K562 (cell line): Measurements from ENCODE around the gene ILF2.

ENCODE experiments used
- ATF3 ChIP-seq, 2 experiments: fragments of 450-650 bp in 1 of 2; sonication (generic) in 1 of 2; formaldehyde crosslinking in 1 of 2; IDR thresholded peaks in 1 of 2; conservative IDR thresholded peaks in 1 of 2; 2 replicates each; pipeline versions ENCODE4 v1.6.1 to v1.8.1; 2016 to 2023; ENCODE audit warnings: mild to moderate bottlenecking in 2 of 2, moderate library complexity in 2 of 2, inconsistent platforms in 1 of 2, missing genetic modification reagents in 1 of 2
- CBX3 ChIP-seq, 2 experiments: IDR thresholded peaks; 1 replicate in 1 of 2; 2 replicates in 1 of 2; pipeline ENCODE4 v1.6.1; 2012; ENCODE audit warnings: inconsistent platforms in 2 of 2, low read length in 2 of 2, borderline replicate concordance in 1 of 2, control low read depth in 1 of 2
- EZH2 ChIP-seq: IDR thresholded peaks from 2 replicates; pipeline ENCODE4 v1.6.1; 2012; ENCODE audit warnings: low read depth, mild to moderate bottlenecking, inconsistent platforms, low read length, borderline replicate concordance
- MCM2 ChIP-seq: fragments of 450-650 bp; IDR thresholded peaks from 2 replicates; pipeline ENCODE4 v1.6.1; 2017; ENCODE audit warnings: low read depth, mild to moderate bottlenecking
- MYC ChIP-seq, 2 experiments: fragments of 250-450 bp in 1 of 2; sonication (Bioruptor Pico) in 1 of 2; IDR thresholded peaks; 2 replicates each; pipeline versions ENCODE4 v1.5.1 to v1.6.1; 2012 to 2021; ENCODE audit warnings: low read depth in 2 of 2, borderline replicate concordance in 1 of 2, improper control_type of control experiment in 1 of 2, low read length in 1 of 2, mild to moderate bottlenecking in 1 of 2, moderate library complexity in 1 of 2
- TCF7L2 ChIP-seq: fragments of 150-350 bp; IDR thresholded peaks from 2 replicates; pipeline ENCODE4 v1.6.1; 2016; ENCODE audit warnings: low read depth, mild to moderate bottlenecking, low read length, moderate library complexity

- TF ChIP-seq MCM2, result no peak
- TF ChIP-seq MYC (IDR thresholded peaks at IDR 0.05; ENCODE audit: low read depth, low read length), result no peak
- TF ChIP-seq MYC (CRISPR knock-in tag; IDR thresholded peaks at IDR 0.05; ENCODE audit: borderline replicate concordance, low read depth), result no peak
- no peak for TF ChIP-seq TCF7L2
- TF ChIP-seq ATF3 (IDR thresholded peaks at IDR 0.05), result no peak
- TF ChIP-seq ATF3 (CRISPR knock-in tag; conservative IDR thresholded peaks at IDR 0.05), result no peak
- no peak for TF ChIP-seq CBX3 (IDR thresholded peaks at IDR 0.05; ENCODE audit: borderline replicate concordance in 1 of 2, low read length in 2 of 2)
- no peak for TF ChIP-seq EZH2
These were observed 3.4 kb downstream of the ILF2 start for GRCh38 chr1:153667439-153667838.
